Hepatocyte (in vitro differentiated cells): ENCODE measurements around the gene TOP2A. TPM values are rescaled to one million over a fixed set of nuclear protein-coding genes. Genes with fewer than 3 reads are reported as not detected.

Experiments
- DNase-seq: peaks from one replicate; pipeline ENCODE4 v3.0.0-alpha.2; 2016; ENCODE audit warnings: low spot score
- H2AFZ ChIP-seq: fragments of 200-600 bp; sonication (generic); 2 replicates; pipeline ENCODE4 v1.6.0; 2016; ENCODE audit warnings: antibody characterized with exemption, mild to moderate bottlenecking
- H3K27ac ChIP-seq: fragments of 200-600 bp; sonication (generic); 2 replicates; pipeline ENCODE4 v1.5.1; 2016; ENCODE audit warnings: mild to moderate bottlenecking
- H3K27me3 ChIP-seq: fragments of 200-600 bp; sonication (generic); 2 replicates; pipeline ENCODE4 v1.6.1; 2016
- H3K36me3 ChIP-seq: fragments of 200-600 bp; sonication (generic); replicated peaks from 2 replicates; pipeline ENCODE4 v1.5.1; 2016; ENCODE audit warnings: low read depth; ENCODE audit not compliant: insufficient read depth
- H3K4me1 ChIP-seq: fragments of 200-600 bp; sonication (generic); 2 replicates; pipeline ENCODE4 v1.5.1; 2016; ENCODE audit warnings: mild to moderate bottlenecking, moderate library complexity; ENCODE audit not compliant: insufficient read depth
- H3K4me2 ChIP-seq: fragments of 200-600 bp; sonication (generic); 2 replicates; pipeline ENCODE4 v1.6.0; 2016
- H3K4me3 ChIP-seq: fragments of 200-600 bp; sonication (generic); 2 replicates; pipeline ENCODE4 v1.5.1; 2016; ENCODE audit warnings: mild to moderate bottlenecking
- H3K79me2 ChIP-seq: fragments of 200-600 bp; sonication (generic); 2 replicates; pipeline ENCODE4 v1.6.0; 2017; ENCODE audit warnings: mild to moderate bottlenecking
- H3K9me2 ChIP-seq: fragments of 200-600 bp; sonication (generic); replicated peaks from 2 replicates; pipeline ENCODE4 v1.6.0; 2017; ENCODE audit warnings: mild to moderate bottlenecking; ENCODE audit not compliant: insufficient read depth
- H3K9me3 ChIP-seq: fragments of 200-600 bp; sonication (generic); 2 replicates; pipeline ENCODE4 v1.5.1; 2016; ENCODE audit warnings: low read depth, mild to moderate bottlenecking
- H4K20me1 ChIP-seq: fragments of 200-600 bp; sonication (generic); 2 replicates; pipeline ENCODE4 v1.6.0; 2016; ENCODE audit warnings: mild to moderate bottlenecking; ENCODE audit not compliant: insufficient read depth, poor library complexity, severe bottlenecking
- EZH2 ChIP-seq: fragments of 200-600 bp; sonication (generic); IDR thresholded peaks from 2 replicates; pipeline ENCODE4 v1.6.1; 2016; ENCODE audit warnings: antibody characterized with exemption, mild to moderate bottlenecking, borderline replicate concordance
- EZH2phosphoT487 ChIP-seq: fragments of 200-600 bp; sonication (generic); IDR thresholded peaks from one replicate; pipeline ENCODE4 v1.6.1; 2018; ENCODE audit warnings: antibody characterized with exemption, mild to moderate bottlenecking, low read depth, moderate library complexity; ENCODE audit not compliant: unreplicated experiment, severe bottlenecking
- WGBS: methylation state at CpG from one replicate; pipeline ENCODE4 v1.1.6; 2016; ENCODE audit warnings: low lambda C conversion rate; ENCODE audit errors: missing lambda C conversion rate; 5-methylcytosine and 5-hydroxymethylcytosine counted together
- polyA plus RNA-seq: library from polyadenylated mRNA; unstranded; fragments of >200 nt; fragmentation: Nextera tagmentation; extraction: Ambion mirVana; gene quantifications from 2 replicates; pipeline ENCODE4 v1.2.1, GENCODE V29; 2016
- total RNA-seq: library from RNA; depleted of rRNA; stranded (reverse); fragments of >200 nt; gene quantifications from 2 replicates; pipeline ENCODE4 v1.2.3, GENCODE V29; 2014
- TF ChIP-seq, protein P1 (sequence below): fragments of 200-600 bp; sonication (generic); IDR thresholded peaks from 2 replicates; pipeline ENCODE4 v1.5.1; 2016; ENCODE audit warnings: antibody characterized with exemption, mild to moderate bottlenecking; ENCODE audit not compliant: poor library complexity

TOP2A gene
- total and polyA plus RNA-seq, 2 experiments from 2014 or later: 21.3 to 37.4 TPM

DNA sequence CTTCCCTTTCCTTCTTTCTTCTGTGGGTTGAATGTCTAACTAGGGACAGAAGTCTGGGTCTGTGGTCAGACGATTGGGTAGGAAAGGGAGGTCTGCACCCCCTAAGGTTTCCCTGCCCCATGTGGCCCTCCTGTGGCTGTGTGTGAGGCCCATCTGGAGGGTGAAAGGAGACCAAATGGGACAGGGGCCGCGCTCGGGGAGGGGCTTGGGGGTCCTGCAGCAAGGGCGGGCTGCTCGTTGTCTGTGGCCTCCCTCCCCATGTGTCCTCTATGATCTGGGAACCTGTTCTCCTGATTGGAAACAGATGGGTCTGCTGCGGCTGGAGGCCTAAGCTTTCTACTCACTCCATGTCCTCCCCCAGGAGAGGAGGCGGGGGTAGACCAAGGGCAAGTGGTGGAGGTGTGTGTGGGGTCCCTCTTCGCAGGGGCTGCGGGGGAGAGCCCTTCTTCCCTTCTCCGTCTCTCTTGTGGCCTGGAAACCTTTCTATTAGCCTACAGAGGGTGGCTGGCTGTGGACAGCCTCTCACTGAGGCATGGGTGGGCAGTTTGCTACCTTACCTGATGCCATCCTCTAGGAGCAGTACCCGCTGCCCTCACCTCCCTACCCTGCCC is 44.1 kb upstream of the TOP2A start:
- no peak overlapping the region for H3K4me2 ChIP-seq
- no peaks in the 10 kb centered on the region for H3K9me3 ChIP-seq
- H3K36me3 ChIP-seq: no peaks in the 10 kb centered on the region
- peak; percentile 17 for DNase-seq
- no peaks in the 10 kb centered on the region for H4K20me1 ChIP-seq
- H3K4me3 ChIP-seq: no peak overlapping the region
- H3K27me3 ChIP-seq: no peaks in the 10 kb centered on the region
- peak overlapping the region; percentile 86 for H3K27ac ChIP-seq
- TF ChIP-seq, protein P1, sequence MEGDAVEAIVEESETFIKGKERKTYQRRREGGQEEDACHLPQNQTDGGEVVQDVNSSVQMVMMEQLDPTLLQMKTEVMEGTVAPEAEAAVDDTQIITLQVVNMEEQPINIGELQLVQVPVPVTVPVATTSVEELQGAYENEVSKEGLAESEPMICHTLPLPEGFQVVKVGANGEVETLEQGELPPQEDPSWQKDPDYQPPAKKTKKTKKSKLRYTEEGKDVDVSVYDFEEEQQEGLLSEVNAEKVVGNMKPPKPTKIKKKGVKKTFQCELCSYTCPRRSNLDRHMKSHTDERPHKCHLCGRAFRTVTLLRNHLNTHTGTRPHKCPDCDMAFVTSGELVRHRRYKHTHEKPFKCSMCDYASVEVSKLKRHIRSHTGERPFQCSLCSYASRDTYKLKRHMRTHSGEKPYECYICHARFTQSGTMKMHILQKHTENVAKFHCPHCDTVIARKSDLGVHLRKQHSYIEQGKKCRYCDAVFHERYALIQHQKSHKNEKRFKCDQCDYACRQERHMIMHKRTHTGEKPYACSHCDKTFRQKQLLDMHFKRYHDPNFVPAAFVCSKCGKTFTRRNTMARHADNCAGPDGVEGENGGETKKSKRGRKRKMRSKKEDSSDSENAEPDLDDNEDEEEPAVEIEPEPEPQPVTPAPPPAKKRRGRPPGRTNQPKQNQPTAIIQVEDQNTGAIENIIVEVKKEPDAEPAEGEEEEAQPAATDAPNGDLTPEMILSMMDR: no peak
- TF ChIP-seq EZH2phosphoT487 (no peak), EZH2 (no peak)
- no peak overlapping the region for H2AFZ ChIP-seq
- peaks cover 59% of the 10 kb centered on the region for H3K4me1 ChIP-seq
- H3K79me2 ChIP-seq: no peaks in the 10 kb centered on the region
- no peaks in the 10 kb centered on the region for H3K9me2 ChIP-seq
- 47% methylated on average over 11 of the region's 12 CpGs for WGBS

DNA sequence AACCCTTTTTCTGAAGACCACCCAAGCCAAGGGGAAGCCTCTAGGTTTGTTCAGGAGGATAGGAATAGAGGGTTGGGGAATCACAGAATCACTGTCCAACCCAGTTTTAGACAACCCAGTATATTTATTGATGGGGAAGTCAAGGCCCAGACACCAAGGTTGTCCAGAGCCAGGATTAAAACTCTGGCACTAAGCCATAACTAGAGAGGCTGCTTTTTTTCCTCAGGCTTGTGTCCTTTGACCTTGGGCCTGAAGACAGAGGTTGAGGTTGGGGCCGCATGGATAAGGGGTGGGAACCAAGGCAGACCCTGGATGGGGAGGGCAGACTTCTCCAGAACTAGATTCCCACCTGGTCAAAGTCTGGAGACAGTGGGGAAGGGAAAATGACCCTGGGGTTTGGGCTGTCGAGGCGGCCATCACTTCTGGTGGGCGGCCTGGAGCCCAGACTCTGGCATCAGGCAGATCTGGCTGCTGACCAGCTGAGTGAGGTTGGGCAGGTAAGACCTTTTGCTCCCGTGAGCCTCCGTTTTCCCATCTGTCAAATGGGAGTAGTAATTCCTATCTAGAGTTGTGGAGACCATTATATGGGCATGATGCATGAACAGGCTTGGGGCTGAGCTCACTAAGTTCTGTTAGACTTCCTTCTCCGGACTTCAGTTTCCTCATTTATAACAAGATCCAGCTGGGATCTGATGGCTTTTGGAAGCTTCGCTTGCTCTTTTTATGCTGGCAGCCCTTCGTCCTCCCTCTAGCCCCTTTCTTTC is 43.5 kb upstream of the TOP2A start:
- WGBS: 74% methylated on average over 9 of the region's 9 CpGs

DNA sequence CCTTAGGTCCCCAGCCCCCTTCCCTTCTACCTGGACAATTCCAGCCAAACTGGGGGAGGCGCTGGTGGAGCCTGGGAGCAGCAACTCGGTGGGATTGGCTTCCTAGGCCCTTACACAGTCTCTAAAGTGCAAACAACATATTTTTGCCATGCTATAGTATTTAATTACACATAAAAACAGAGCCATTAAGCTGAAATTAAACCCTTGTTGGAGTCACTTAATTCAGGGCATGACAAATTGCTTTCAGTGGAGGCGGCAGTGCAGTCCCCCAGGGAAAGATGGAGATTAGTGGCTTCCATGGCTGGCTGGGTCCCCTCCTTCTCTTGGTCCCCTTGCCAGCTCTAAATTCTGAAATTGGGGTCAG is 42.9 kb upstream of the TOP2A start:
- DNase-seq: no peak
- no peaks in the 10 kb centered on the region for H3K27me3 ChIP-seq
- WGBS: 61% methylated on average over 3 of the region's 3 CpGs
- H3K36me3 ChIP-seq: no peaks in the 10 kb centered on the region
- no peaks in the 10 kb centered on the region for H4K20me1 ChIP-seq
- H3K9me2 ChIP-seq: no peaks in the 10 kb centered on the region
- H3K79me2 ChIP-seq: no peaks in the 10 kb centered on the region
- no peak overlapping the region for H2AFZ ChIP-seq
- H3K27ac ChIP-seq: peak overlapping the region; percentile 86
- no peak overlapping the region for H3K4me3 ChIP-seq
- H3K9me3 ChIP-seq: no peaks in the 10 kb centered on the region
- peaks cover 59% of the 10 kb centered on the region for H3K4me1 ChIP-seq
- H3K4me2 ChIP-seq: no peak overlapping the region
- no peak for TF ChIP-seq EZH2
- TF ChIP-seq, protein P1: no peak
- TF ChIP-seq EZH2phosphoT487: no peak

More for the DNA sequence above, 43.5 kb upstream of the TOP2A start:
- Histone ChIP-seq H3K36me3 (no peaks in the 10 kb centered on the region), H3K27ac (peak overlapping the region; percentile 86), H3K9me3 (no peaks in the 10 kb centered on the region), H3K4me1 (peaks cover 59% of the 10 kb centered on the region), H3K9me2 (no peaks in the 10 kb centered on the region), H3K79me2 (no peaks in the 10 kb centered on the region), H3K4me2 (no peak overlapping the region), H3K4me3 (no peak overlapping the region), H2AFZ (no peak overlapping the region), H3K27me3 (no peaks in the 10 kb centered on the region), H4K20me1 (no peaks in the 10 kb centered on the region)
- TF ChIP-seq EZH2 (no peak), EZH2phosphoT487 (no peak)
- TF ChIP-seq, protein P1: no peak
- DNase-seq: peak; percentile 19
